Uterus (tissue), 2 donors: ENCODE measurements around the gene TRPV2.

Experiments
- POLR2A ChIP-seq, 2 donors: fragments of 450-650 bp; IDR thresholded peaks; one replicate each; pipeline ENCODE4 v1.6.1; 2016; ENCODE audit warnings: antibody characterized with exemption in 2 of 2, mild to moderate bottlenecking in 1 of 2, moderate library complexity in 1 of 2
- TF ChIP-seq, protein P1 (sequence below), 4 experiments: fragments of 200-600 bp in 2 of 4; fragments of 450-650 bp in 2 of 4; sonication (generic) in 2 of 4; IDR thresholded peaks; one replicate each; pipeline ENCODE4 v1.5.1; 2016 to 2019; ENCODE audit warnings: antibody characterized with exemption in 4 of 4, mild to moderate bottlenecking in 2 of 4, moderate library complexity in 1 of 4

DNA sequence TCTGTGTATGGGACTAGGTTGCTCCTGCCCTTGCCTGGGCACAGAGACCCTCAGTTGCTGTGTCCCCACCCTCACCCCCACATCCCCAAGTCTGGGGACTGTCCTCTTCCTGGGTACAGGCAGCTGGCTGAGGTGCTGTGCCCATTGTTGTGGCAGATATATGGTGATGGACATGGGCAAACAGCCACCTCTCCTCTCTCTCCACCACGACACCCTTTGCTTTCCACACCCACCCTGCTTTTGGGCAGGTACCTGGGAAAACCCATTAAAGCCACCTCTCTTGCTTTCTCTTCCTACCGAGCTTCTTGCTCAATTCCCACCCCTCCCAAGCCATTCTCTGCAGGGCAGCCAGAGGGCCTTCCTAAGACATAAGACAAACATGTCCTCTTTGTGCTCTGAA, 21.7 kb downstream of the TRPV2 start:
- TF ChIP-seq, protein P1, sequence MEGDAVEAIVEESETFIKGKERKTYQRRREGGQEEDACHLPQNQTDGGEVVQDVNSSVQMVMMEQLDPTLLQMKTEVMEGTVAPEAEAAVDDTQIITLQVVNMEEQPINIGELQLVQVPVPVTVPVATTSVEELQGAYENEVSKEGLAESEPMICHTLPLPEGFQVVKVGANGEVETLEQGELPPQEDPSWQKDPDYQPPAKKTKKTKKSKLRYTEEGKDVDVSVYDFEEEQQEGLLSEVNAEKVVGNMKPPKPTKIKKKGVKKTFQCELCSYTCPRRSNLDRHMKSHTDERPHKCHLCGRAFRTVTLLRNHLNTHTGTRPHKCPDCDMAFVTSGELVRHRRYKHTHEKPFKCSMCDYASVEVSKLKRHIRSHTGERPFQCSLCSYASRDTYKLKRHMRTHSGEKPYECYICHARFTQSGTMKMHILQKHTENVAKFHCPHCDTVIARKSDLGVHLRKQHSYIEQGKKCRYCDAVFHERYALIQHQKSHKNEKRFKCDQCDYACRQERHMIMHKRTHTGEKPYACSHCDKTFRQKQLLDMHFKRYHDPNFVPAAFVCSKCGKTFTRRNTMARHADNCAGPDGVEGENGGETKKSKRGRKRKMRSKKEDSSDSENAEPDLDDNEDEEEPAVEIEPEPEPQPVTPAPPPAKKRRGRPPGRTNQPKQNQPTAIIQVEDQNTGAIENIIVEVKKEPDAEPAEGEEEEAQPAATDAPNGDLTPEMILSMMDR (IDR thresholded peaks at IDR 0.05), result no peak
- no peak for TF ChIP-seq POLR2A (IDR thresholded peaks at IDR 0.05)
